Natural killer cell (primary cell): Measurements from ENCODE around the gene RGS6. TPM values are rescaled to one million over a fixed set of nuclear protein-coding genes. Genes with fewer than 3 reads are reported as not detected.

Source experiments
- ATAC-seq, 3 donors: fragments of 150-1000 bp in 2 of 3; fragments of 200-7000 bp in 1 of 3; cut with Tn5 transposase; 1 replicate in 1 of 3; 2 replicates in 2 of 3; pipeline ENCODE4 v1.10.0; 2021; ENCODE audit warnings: mild to moderate bottlenecking in 2 of 3, moderate library complexity in 2 of 3
- DNase-seq, 2 donors: peaks; one replicate each; pipeline versions ENCODE4 v3.0.0 to v3.0.0-alpha.2; 2013 to 2021; ENCODE audit warnings: mixed read lengths in 1 of 2
- H3K27ac ChIP-seq: one replicate; pipeline ENCODE4 v1.5.1; 2013; ENCODE audit warnings: mild to moderate bottlenecking, low read length
- H3K27me3 ChIP-seq: one replicate; pipeline ENCODE4 v1.6.1; 2013; ENCODE audit warnings: low read length; ENCODE audit not compliant: control insufficient read depth, insufficient read depth
- H3K36me3 ChIP-seq: one replicate; pipeline ENCODE4 v1.6.1; 2013; ENCODE audit warnings: low read length; ENCODE audit not compliant: control insufficient read depth, insufficient read depth
- H3K4me1 ChIP-seq: one replicate; pipeline ENCODE4 v1.6.1; 2013; ENCODE audit warnings: low read length; ENCODE audit not compliant: control insufficient read depth, insufficient read depth
- H3K4me3 ChIP-seq: one replicate; pipeline ENCODE4 v1.5.1; 2013; ENCODE audit warnings: low read length
- H3K9me3 ChIP-seq: one replicate; pipeline ENCODE4 v1.6.1; 2013; ENCODE audit warnings: low read length; ENCODE audit not compliant: control insufficient read depth, insufficient read depth
- H3K27ac Mint-ChIP-seq, 2 donors: one replicate each; pipeline ENCODE4 v1.8.0; 2022; ENCODE audit warnings: mild to moderate bottlenecking in 2 of 2, mixed read lengths in 2 of 2, moderate library complexity in 1 of 2
- H3K27me3 Mint-ChIP-seq, 2 donors: one replicate each; pipeline ENCODE4 v1.8.0; 2022; ENCODE audit warnings: low read depth in 2 of 2, mixed read lengths in 2 of 2
- H3K36me3 Mint-ChIP-seq: one replicate; pipeline ENCODE4 v1.8.0; 2022; ENCODE audit warnings: mixed read lengths
- H3K4me1 Mint-ChIP-seq, 2 donors: one replicate each; pipeline ENCODE4 v1.8.0; 2022; ENCODE audit warnings: mixed read lengths in 2 of 2
- H3K4me3 Mint-ChIP-seq: one replicate; pipeline ENCODE4 v1.8.0; 2022; ENCODE audit warnings: mild to moderate bottlenecking, moderate library complexity, mixed read lengths
- H3K9me3 Mint-ChIP-seq, 2 donors: one replicate each; pipeline ENCODE4 v1.8.0; 2022; ENCODE audit warnings: mixed read lengths in 2 of 2
- CTCF ChIP-seq: fragments of 200-600 bp; IDR thresholded peaks from one replicate; pipeline ENCODE4 v1.8.0; 2022; ENCODE audit warnings: antibody characterized with exemption
- WGBS: methylation state at CpG from one replicate; pipeline ENCODE4 v1.1.7; 2013; ENCODE audit warnings: missing lambda C conversion rate; ENCODE audit not compliant: insufficient coverage; 5-methylcytosine and 5-hydroxymethylcytosine counted together
- intact Hi-C: fragments of 100-400 bp; cut with micrococcal nuclease; formaldehyde crosslinking; loops from one replicate; pipeline ENCODE4 v1.14.2; 2022
- total RNA-seq, 4 donors: library from RNA; stranded (reverse); fragments of 120-200 nt in 1 of 4; gene quantifications; one replicate each; pipeline versions ENCODE4 v1.2.3 to v1.2.4, GENCODE V29; 2013 to 2022

The RGS6 gene
- total RNA-seq, 3 donors from 2014 or later (not counting 1 experiment from before 2014, with no cell fraction given) = 0.75 to 1.4 TPM; not detected in 1

GRCh38 chr14:72483311-72483710, 551.1 kb downstream of the RGS6 start:
- ATAC-seq (no peak), DNase-seq (no peak)
- Histone ChIP-seq H3K4me1 (peaks cover 25% of the 10 kb centered on the region), H3K4me3 (no peak overlapping the region), H3K27ac (no peak overlapping the region), H3K27me3 (no peaks in the 10 kb centered on the region), H3K36me3 (no peaks in the 10 kb centered on the region), H3K9me3 (no peaks in the 10 kb centered on the region)
- peaks cover 8% of the 10 kb centered on the region for H3K36me3 Mint-ChIP-seq
- H3K27me3 Mint-ChIP-seq = peaks cover 7 to 12% of the 10 kb centered on the region in 2 donors
- no peak for TF ChIP-seq CTCF
- 95% methylated on average over 3 of the region's 3 CpGs for WGBS
- H3K27ac Mint-ChIP-seq = no peak overlapping the region
- H3K4me3 Mint-ChIP-seq = no peak overlapping the region
- H3K9me3 Mint-ChIP-seq = no peaks in the 10 kb centered on the region
- H3K4me1 Mint-ChIP-seq = peaks cover 29 to 30% of the 10 kb centered on the region in 2 donors
- intact Hi-C loops = no loop called here

DNA sequence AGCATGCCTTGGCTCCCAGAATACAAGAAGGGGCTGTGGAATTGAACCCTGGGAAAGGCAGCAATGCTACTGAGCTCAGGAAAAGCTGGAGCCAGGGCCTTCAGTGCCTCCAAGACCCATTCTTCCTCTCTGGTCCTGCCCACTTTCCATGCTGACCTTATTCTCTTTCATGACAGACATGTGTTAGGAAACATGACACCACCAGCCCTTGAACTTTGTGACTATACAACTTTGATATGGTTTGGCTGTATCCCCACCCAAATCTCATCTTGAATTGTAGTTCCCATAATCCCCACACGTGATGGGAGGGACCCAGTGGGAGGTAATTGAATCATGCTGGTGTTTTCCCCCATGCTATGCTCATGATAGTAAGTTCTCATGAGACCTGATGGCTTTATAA, 553.5 kb downstream of the RGS6 start:
- H3K4me3 Mint-ChIP-seq = no peak overlapping the region
- no peak for DNase-seq
- H3K9me3 Mint-ChIP-seq = no peaks in the 10 kb centered on the region
- H3K4me1 Mint-ChIP-seq = peaks cover 9 to 10% of the 10 kb centered on the region in 2 donors
- intact Hi-C loops = no loop called here
- no peak for ATAC-seq
- H3K36me3 Mint-ChIP-seq = peaks cover 8% of the 10 kb centered on the region
- no peaks in the 10 kb centered on the region for H3K9me3 ChIP-seq
- H3K27me3 Mint-ChIP-seq = peaks cover 0 to 15% of the 10 kb centered on the region in 2 donors
- no CpG with 5 or more reads among the region's 1 CpG for WGBS
- no peaks in the 10 kb centered on the region for H3K27me3 ChIP-seq
- TF ChIP-seq CTCF = no peak
- H3K27ac Mint-ChIP-seq = no peak overlapping the region
- no peaks in the 10 kb centered on the region for H3K36me3 ChIP-seq
- peaks cover 9% of the 10 kb centered on the region for H3K4me1 ChIP-seq
- no peak overlapping the region for H3K4me3 ChIP-seq
- H3K27ac ChIP-seq = no peak overlapping the region

GRCh38 chr14:72488514-72488913, 556.3 kb downstream of the RGS6 start:
- 94% methylated on average over 2 of the region's 2 CpGs for WGBS
- DNase-seq (no peak), ATAC-seq (no peak)
- Mint-ChIP-seq H3K27ac (no peak overlapping the region), H3K27me3 (peaks cover under 1 to 11% of the 10 kb centered on the region in 2 donors), H3K36me3 (peaks cover 2% of the 10 kb centered on the region), H3K4me3 (no peak overlapping the region), H3K9me3 (no peaks in the 10 kb centered on the region), H3K4me1 (no peaks in the 10 kb centered on the region)
- Histone ChIP-seq H3K27ac (no peak overlapping the region), H3K36me3 (no peaks in the 10 kb centered on the region), H3K4me3 (no peak overlapping the region), H3K27me3 (no peaks in the 10 kb centered on the region), H3K9me3 (no peaks in the 10 kb centered on the region), H3K4me1 (no peaks in the 10 kb centered on the region)
- intact Hi-C loops = no loop called here
- no peak for TF ChIP-seq CTCF

GRCh38 chr14:72492196-72492595, 560.0 kb downstream of the RGS6 start:
- H3K27me3 Mint-ChIP-seq = peaks cover 4 to 7% of the 10 kb centered on the region in 2 donors
- Histone ChIP-seq H3K36me3 (no peaks in the 10 kb centered on the region), H3K9me3 (no peaks in the 10 kb centered on the region), H3K4me1 (no peaks in the 10 kb centered on the region), H3K4me3 (no peak overlapping the region), H3K27ac (no peak overlapping the region), H3K27me3 (no peaks in the 10 kb centered on the region)
- 89% methylated on average over 5 of the region's 5 CpGs for WGBS
- DNase-seq = no peak
- intact Hi-C loops = no loop called here
- peaks cover 8% of the 10 kb centered on the region for H3K36me3 Mint-ChIP-seq
- no peak for ATAC-seq
- TF ChIP-seq CTCF = no peak
- H3K4me3 Mint-ChIP-seq = no peak overlapping the region
- no peak overlapping the region for H3K27ac Mint-ChIP-seq
- no peaks in the 10 kb centered on the region for H3K9me3 Mint-ChIP-seq
- H3K4me1 Mint-ChIP-seq = no peaks in the 10 kb centered on the region
